ENCODE results near the gene IRAK2.

DNA sequence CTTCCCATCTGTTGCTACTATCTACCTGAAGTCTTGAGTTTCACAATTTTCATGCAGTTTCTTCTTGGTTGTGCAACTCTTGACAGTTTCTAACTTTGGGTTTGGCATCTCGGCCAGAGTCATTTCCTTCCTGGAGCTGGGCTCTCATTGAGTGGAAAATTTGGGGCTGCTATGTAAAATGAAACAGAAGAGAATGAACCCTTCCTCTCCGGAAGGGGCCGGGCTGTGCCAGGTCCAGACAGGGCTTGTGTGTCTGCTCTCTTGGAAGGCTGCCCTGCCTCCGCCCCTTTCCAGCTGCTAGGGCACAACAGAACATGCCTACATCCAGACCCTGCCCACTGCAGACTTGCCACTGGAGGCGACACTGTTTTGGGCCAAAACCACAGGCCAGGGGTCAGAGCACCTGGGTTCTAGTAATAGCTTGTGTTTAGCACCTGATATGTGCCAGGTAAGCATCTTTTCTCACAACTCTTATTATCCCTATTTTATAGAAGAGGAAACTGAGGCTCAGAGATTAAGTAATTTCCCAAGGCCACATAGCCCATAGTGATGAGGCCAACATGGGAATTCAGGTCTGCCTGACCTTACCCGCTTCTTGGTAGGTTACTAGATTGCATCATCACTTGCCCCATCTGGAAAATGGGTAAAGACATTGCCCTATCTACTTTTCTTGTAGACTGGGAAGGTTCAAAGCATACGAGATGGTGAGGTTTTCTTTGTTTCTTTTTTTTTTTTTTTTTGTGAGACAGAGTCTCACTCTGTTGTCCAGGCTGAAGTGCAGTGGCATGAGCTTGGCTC lies 25.0 kb downstream of the IRAK2 start:
- TF ChIP-seq EZH2 (IDR thresholded peaks at IDR 0.05) (no peak), POLR2AphosphoS5 (IDR thresholded peaks at IDR 0.05; ENCODE audit: borderline replicate concordance, low read depth, low read length) (no peak), FOXP2 (optimal IDR thresholded peaks at IDR 0.05; ENCODE audit: control extremely low read depth, extremely low read length, insufficient read depth) (no peak)

Measured in SK-N-MC (cell line).